GM10248 (cell line): ENCODE measurements around the gene JUN.

Experiments
- CTCF ChIA-PET: fragments of 300-600 bp; sonication (Branson Sonifier 250); formaldehyde crosslinking; extraction: SDS; loops from one replicate; lab custom pipeline; 2021; ENCODE audit warnings: antibody characterized with exemption; lab: Yijun Ruan, JAX
- POLR2A ChIA-PET: fragments of 350-650 bp; sonication (Branson Sonifier 250); formaldehyde crosslinking; extraction: SDS; loops from one replicate; lab custom pipeline; 2020; ENCODE audit warnings: antibody characterized with exemption; lab: Yijun Ruan, JAX
- DNase-seq: peaks from one replicate; pipeline ENCODE4 v3.0.0; 2012; ENCODE audit errors: extremely low spot score
- TF ChIP-seq, protein P1 (sequence below): IDR thresholded peaks from 2 replicates; pipeline ENCODE4 v1.5.1; 2012; ENCODE audit warnings: mild to moderate bottlenecking, low read depth; ENCODE audit errors: extremely low read depth, missing control alignments, control extremely low read depth

The JUN gene

DNA sequence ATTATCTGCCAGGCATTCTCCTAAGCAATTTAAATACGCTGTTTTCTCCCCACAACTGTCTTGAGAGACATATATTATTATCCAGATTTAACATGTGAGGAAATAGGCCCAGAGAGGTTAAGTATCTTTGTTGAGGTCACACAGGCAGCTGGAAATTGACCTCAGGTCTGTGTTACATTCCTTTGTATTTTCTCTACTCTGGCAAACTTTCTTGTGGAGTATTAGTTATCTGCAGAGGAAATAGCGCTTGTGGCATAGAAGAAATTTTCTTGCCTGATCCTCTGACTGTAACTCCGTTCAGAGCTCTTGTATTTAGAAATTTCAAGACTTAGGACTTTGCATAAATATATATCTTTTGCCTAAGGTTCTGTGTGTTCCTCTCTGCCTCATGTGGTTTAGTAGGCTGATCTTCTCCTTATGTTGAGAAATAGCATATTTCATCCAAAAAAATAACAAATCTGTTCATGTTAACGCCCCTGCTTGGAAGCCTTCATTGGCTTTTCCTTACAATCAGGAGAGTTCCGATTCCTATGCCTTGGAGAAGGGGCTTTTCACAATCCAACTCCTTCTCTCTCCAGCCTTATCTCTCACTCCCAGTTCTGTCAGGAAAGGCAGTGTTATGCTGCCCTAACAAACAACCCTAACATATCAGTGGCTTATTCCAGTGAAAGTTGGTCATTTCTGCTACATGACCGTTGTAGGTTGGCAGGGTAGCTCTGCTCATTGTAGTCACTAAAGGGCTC, 2.5 kb upstream of the JUN start:
- CTCF ChIA-PET, result interaction anchor here (1.2 to 1.6 kb wide), 4 partner anchors 12 to 973 kb away, joined by 3 to 5 read pairs (median 4); no protein-coding TSS in a partner anchor
- POLR2A ChIA-PET, result interaction anchor here (1.1 kb wide), 1 partner anchor 13 kb away, joined by 3 read pairs; no protein-coding TSS in a partner anchor
- TF ChIP-seq, protein P1, sequence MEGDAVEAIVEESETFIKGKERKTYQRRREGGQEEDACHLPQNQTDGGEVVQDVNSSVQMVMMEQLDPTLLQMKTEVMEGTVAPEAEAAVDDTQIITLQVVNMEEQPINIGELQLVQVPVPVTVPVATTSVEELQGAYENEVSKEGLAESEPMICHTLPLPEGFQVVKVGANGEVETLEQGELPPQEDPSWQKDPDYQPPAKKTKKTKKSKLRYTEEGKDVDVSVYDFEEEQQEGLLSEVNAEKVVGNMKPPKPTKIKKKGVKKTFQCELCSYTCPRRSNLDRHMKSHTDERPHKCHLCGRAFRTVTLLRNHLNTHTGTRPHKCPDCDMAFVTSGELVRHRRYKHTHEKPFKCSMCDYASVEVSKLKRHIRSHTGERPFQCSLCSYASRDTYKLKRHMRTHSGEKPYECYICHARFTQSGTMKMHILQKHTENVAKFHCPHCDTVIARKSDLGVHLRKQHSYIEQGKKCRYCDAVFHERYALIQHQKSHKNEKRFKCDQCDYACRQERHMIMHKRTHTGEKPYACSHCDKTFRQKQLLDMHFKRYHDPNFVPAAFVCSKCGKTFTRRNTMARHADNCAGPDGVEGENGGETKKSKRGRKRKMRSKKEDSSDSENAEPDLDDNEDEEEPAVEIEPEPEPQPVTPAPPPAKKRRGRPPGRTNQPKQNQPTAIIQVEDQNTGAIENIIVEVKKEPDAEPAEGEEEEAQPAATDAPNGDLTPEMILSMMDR, result no peak
- no peak for DNase-seq

DNA sequence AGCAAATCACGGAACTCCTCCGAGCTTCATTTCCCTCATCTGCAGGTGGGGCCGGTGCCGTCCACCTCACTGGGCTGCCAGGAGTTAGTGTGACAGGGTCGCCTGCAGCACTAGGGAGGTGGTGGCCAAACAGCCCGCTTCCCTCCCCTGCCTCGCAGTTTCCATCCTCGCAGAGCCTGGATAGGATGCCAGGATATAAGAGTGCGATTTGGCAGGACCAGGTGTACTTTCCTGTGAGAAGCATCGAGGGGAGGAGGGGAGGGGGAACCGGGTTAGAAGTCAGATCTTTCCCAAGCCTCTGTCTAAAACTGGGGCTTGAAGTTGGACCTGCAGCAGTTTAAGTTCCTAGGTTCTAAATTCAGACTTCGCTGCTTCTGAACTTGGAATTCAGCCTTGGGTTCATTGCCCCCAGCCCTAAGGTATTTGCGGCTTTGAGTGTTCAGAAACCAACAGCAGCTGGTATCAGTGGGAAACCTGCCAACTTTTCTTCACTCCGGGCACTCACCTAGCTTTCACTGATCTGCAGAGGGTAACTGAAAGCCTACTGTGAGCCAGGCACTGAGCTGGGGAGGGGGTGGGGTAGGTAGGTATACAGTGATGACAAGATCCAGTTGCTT, 1.7 kb upstream of the JUN start:
- CTCF ChIA-PET, result interaction anchor here (1.0 to 1.6 kb wide), 4 partner anchors 13 to 974 kb away, joined by 3 to 5 read pairs (median 3); no protein-coding TSS in a partner anchor
- DNase-seq, result no peak
- TF ChIP-seq, protein P1, result no peak
- POLR2A ChIA-PET, result interaction anchor here (0.8 to 1.1 kb wide), 2 partner anchors 12 to 228 kb away, joined by 3 to 4 read pairs; no protein-coding TSS in a partner anchor

- TF ChIP-seq, protein P1, result peak; percentile 48
- ChIA-PET CTCF (interaction anchor here (1.0 to 1.2 kb wide), 3 partner anchors 14 to 914 kb away, joined by 3 to 5 read pairs (median 3); no protein-coding TSS in a partner anchor), POLR2A (interaction anchor here (0.6 to 1.6 kb wide), 5 partner anchors 11 to 228 kb away, joined by 3 to 7 read pairs (median 4); no protein-coding TSS in a partner anchor)
- DNase-seq, result peak; percentile 60
Observed at GRCh38 chr1:58784758-58785441, 1.1 kb upstream of the JUN start.

DNA sequence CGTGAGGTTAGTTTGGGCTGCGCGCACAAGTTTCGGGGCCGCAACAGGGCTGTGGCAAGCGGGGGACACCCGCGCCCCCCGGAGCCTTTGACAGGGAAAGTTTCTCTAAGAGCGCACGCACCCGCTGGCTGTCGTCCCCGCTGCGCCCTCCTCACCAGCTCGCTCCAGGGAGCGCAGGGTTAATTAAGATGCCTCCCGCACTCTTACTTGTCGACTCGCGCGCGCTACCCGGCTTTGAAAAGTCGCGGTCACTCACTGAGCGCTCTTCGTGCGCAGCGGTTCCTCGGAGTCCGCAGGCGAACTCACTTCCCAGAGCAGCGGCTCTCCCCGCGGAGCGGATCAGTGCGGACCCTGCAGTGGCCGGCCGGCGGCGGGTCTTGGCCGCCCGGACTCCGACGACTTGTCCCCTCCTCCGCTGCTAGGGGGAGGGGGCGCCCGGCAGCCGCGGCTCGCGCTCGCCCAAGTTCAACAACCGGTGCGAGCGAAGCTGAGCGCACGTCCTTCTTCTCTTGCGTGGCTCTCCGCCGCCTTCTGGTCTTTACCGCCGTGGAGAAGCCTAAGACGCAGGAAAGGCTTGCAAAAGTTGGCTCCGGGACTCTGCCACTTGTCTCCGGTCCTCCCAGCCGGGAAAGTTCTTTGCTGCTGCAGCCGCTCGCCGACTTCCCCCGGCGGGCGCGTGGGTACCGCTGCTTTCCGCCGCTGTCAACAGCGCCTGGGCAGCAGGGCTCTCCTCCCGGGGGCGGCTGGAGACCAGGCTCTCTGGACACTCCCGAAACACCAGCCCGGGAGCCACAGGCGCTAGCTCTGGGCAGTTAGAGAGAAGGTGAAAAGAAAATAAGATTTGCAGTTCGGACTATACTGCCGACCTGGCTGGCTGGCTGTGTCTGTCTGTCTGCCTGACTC, 506 bp downstream of the JUN start:
- POLR2A ChIA-PET, result interaction anchor here (0.6 to 1.9 kb wide), 20 partner anchors 10 to 1164 kb away, joined by 3 to 12 read pairs (median 4); partner anchors contain the start of gene FGGY
- DNase-seq, result peak; percentile 31
- TF ChIP-seq, protein P1, result no peak
- CTCF ChIA-PET, result interaction anchor here (0.7 to 1.5 kb wide), 6 partner anchors 11 to 916 kb away, joined by 3 read pairs; no protein-coding TSS in a partner anchor

DNA sequence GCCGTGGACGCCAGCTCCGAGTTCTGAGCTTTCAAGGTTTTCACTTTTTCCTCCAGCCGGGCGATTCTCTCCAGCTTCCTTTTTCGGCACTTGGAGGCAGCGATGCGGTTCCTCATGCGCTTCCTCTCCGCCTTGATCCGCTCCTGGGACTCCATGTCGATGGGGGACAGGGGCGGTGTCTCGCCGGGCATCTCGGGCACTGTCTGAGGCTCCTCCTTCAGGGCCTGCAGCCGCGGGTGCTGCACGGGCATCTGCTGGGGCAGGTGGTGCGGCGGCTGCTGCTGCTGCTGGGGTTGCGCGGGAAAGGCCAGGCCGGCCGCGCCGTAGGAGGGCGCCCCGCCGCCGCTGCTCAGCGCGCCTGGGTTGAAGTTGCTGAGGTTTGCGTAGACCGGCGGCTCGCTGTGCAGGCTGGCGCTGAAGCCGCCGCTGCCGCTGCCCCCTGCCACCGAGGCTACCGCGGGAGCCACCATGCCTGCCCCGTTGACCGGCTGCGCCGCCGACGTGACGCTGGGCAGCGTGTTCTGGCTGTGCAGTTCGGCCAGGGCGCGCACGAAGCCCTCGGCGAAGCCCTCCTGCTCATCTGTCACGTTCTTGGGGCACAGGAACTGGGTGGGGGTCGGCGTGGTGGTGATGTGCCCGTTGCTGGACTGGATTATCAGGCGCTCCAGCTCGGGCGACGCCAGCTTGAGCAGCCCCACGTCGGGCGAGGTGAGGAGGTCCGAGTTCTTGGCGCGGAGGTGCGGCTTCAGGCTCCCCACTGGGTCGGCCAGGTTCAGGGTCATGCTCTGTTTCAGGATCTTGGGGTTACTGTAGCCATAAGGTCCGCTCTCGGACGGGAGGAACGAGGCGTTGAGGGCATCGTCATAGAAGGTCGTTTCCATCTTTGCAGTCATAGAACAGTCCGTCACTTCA, 1.4 kb downstream of the JUN start:
- peak; percentile 67 for DNase-seq
- TF ChIP-seq, protein P1, result peak; percentile 73
- POLR2A ChIA-PET, result interaction anchor here (0.9 to 1.9 kb wide), 4 partner anchors 30 to 244 kb away, joined by 3 to 10 read pairs (median 4); no protein-coding TSS in a partner anchor
- CTCF ChIA-PET, result interaction anchor here (1.0 to 1.9 kb wide), 5 partner anchors 13 to 235 kb away, joined by 3 to 5 read pairs (median 3); no protein-coding TSS in a partner anchor
